ENCODE results near the gene GPR82. TPM values are rescaled to one million over a fixed set of nuclear protein-coding genes. Genes with fewer than 3 reads are reported as not detected.
A peak's percentile ranks its signal among the peaks of the same experiment; 100 is the strongest.

Gene GPR82
- total RNA-seq, 1 experiment from 2014 or later, result not detected

- no peaks in the 10 kb centered on the region for H3K27me3 ChIP-seq (ENCODE audit: insufficient read depth, low read length)
- H3K9ac ChIP-seq (ENCODE audit: low read length), result no peak overlapping the region
- BruUV-seq (replicated peaks), result no TSS peak
- CTCF ChIA-PET, result interaction anchor here (0.6 kb wide), 1 partner anchor 30 kb away, joined by 3 read pairs; no protein-coding TSS in a partner anchor
- no peak overlapping the region for H2AFZ ChIP-seq (ENCODE audit: low read depth, low read length, poor library complexity, severe bottlenecking)
- H3K4me2 ChIP-seq (ENCODE audit: low read length), result peak overlapping the region; percentile 49
- no peak overlapping the region for H3K4me3 ChIP-seq (replicated peaks in 1 of 2; ENCODE audit: low read depth in 1 of 2, low read length in 2 of 2)
- H3K36me3 ChIP-seq (ENCODE audit: control insufficient read depth in 1 of 2, insufficient read depth in 2 of 2, low read length in 2 of 2), result no peaks in the 10 kb centered on the region
- no peaks in the 10 kb centered on the region for H3K79me2 ChIP-seq (ENCODE audit: insufficient read depth, low read length)
- no peak for TF ChIP-seq SIN3A (IDR thresholded peaks at IDR 0.05; ENCODE audit: low read depth)
- peak; percentile 73 for TF ChIP-seq FOSL1 (IDR thresholded peaks at IDR 0.05; ENCODE audit: low read depth)
- TF ChIP-seq SP1 (IDR thresholded peaks at IDR 0.05; ENCODE audit: low read depth), result 0 out of 2 replicates have a peak, but pooled peaks have one; percentile 23
- peak; percentile 51 for TF ChIP-seq JUND (IDR thresholded peaks at IDR 0.05)
- TF ChIP-seq ZNF274 (IDR thresholded peaks at IDR 0.05; ENCODE audit: low read depth, low read length), result no peak
- no peak for TF ChIP-seq ZBTB33 (IDR thresholded peaks at IDR 0.05; ENCODE audit: extremely low read depth, insufficient replicate concordance, low read length)
- no peak for TF ChIP-seq YY1 (IDR thresholded peaks at IDR 0.05; ENCODE audit: extremely low read depth, insufficient replicate concordance, low read depth, low read length)
- TF ChIP-seq TCF7L2 (IDR thresholded peaks at IDR 0.05; ENCODE audit: borderline replicate concordance, extremely low read depth, insufficient read depth, insufficient read length), result no peak
- RAD21 ChIA-PET (ENCODE audit: low non-redundant PET in 1 of 2, low total read pairs in 2 of 2, uncharacterized antibody in 2 of 2, unreplicated experiment in 2 of 2), result no interaction called here
- DNase-seq (ENCODE audit: low read depth, low spot score) (peak; percentile 47), ATAC-seq (peak; percentile 70)
- intact Hi-C loops (cut with micrococcal nuclease), result no loop called here
- POLR2A ChIA-PET, result no interaction called here
- no peaks in the 10 kb centered on the region for H4K20me1 ChIP-seq (ENCODE audit: insufficient read depth)
- H3K9me2 ChIP-seq (ENCODE audit: insufficient read depth), result no peaks in the 10 kb centered on the region
- H3K9me3 ChIP-seq (ENCODE audit: control insufficient read depth in 1 of 2, insufficient read depth in 1 of 2, low read depth in 1 of 2, low read length in 2 of 2), result no peaks in the 10 kb centered on the region
- peak overlapping the region; percentile 31; the same call in 1 of the 2 replicates for H3K27ac ChIP-seq (ENCODE audit: low read depth, low read length)
- peaks cover 6 to 12% of the 10 kb centered on the region in 2 experiments; a peak in 3 of 4 replicates for H3K4me1 ChIP-seq (ENCODE audit: control insufficient read depth in 1 of 2, insufficient read depth in 2 of 2, low read length in 2 of 2)
These were observed 55.1 kb downstream of the GPR82 start for GRCh38 chrX:41779030-41779564.

Other genes starting within 250 kb of the GPR82 start
- gene GPR34, start 35.2 kb upstream of the GPR82 start, total RNA-seq (2021; ENCODE audit: unreplicated experiment), result not detected
- 39.0 TPM for gene CASK, start 199.4 kb downstream of the GPR82 start, total RNA-seq (2021; ENCODE audit: unreplicated experiment)